ENCODE data around the gene CNPY3. TPM values are rescaled to one million over a fixed set of nuclear protein-coding genes. Genes with fewer than 3 reads are reported as not detected.

The CNPY3 gene
- total and polyA plus RNA-seq, 2 of the 13 experiments (the other 11 are each of a cell fraction or from before 2014, with no cell fraction given): 42.3 to 60.2 TPM

DNA sequence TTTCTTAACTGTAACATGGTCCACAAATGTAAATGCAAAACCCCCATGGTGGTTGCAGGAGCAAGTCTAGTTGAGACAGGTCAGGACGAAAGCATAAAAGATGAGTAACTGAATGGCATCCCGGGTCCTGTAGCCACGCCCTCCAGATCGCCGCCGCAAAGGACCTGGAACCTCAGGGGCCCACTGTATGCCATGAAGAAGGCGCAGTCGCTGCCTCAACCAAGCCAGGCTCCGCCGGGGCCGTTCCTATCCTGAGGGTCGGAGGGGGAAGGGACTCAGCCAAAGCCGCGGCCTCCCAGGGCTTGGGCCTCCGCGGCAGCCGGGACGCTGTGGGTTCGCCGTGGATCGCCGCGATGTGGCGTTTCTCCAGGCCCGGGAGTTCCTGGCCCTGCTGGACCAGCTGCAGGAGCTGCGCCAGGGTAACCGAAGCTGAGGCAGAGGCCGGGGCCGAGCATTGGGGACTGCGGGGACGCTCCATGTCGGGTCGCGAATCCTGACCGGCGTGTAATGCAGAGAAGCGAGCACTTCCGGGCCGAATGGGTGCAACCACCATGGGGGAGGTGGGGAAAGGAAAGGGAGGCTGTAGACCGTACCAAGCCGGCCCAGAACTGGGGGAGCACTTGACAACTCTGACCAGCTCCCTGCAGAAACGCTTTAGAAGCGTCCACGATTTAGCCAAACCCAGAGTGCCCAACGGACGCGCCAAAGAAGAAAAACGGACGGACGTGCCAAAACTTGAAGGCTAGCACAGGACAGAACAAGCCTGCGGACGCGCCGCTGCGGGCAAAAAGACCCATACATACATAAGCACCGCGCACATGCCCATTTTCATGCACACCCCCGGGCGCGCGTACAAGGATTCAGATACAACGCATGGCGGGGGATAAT is 38.7 kb upstream of the CNPY3 start (continued):
- TF ChIP-seq, protein P1, sequence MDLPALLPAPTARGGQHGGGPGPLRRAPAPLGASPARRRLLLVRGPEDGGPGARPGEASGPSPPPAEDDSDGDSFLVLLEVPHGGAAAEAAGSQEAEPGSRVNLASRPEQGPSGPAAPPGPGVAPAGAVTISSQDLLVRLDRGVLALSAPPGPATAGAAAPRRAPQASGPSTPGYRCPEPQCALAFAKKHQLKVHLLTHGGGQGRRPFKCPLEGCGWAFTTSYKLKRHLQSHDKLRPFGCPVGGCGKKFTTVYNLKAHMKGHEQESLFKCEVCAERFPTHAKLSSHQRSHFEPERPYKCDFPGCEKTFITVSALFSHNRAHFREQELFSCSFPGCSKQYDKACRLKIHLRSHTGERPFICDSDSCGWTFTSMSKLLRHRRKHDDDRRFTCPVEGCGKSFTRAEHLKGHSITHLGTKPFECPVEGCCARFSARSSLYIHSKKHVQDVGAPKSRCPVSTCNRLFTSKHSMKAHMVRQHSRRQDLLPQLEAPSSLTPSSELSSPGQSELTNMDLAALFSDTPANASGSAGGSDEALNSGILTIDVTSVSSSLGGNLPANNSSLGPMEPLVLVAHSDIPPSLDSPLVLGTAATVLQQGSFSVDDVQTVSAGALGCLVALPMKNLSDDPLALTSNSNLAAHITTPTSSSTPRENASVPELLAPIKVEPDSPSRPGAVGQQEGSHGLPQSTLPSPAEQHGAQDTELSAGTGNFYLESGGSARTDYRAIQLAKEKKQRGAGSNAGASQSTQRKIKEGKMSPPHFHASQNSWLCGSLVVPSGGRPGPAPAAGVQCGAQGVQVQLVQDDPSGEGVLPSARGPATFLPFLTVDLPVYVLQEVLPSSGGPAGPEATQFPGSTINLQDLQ (CRISPR knock-in tag; IDR thresholded peaks at IDR 0.05): peak; percentile 82
- TF ChIP-seq, protein P2, sequence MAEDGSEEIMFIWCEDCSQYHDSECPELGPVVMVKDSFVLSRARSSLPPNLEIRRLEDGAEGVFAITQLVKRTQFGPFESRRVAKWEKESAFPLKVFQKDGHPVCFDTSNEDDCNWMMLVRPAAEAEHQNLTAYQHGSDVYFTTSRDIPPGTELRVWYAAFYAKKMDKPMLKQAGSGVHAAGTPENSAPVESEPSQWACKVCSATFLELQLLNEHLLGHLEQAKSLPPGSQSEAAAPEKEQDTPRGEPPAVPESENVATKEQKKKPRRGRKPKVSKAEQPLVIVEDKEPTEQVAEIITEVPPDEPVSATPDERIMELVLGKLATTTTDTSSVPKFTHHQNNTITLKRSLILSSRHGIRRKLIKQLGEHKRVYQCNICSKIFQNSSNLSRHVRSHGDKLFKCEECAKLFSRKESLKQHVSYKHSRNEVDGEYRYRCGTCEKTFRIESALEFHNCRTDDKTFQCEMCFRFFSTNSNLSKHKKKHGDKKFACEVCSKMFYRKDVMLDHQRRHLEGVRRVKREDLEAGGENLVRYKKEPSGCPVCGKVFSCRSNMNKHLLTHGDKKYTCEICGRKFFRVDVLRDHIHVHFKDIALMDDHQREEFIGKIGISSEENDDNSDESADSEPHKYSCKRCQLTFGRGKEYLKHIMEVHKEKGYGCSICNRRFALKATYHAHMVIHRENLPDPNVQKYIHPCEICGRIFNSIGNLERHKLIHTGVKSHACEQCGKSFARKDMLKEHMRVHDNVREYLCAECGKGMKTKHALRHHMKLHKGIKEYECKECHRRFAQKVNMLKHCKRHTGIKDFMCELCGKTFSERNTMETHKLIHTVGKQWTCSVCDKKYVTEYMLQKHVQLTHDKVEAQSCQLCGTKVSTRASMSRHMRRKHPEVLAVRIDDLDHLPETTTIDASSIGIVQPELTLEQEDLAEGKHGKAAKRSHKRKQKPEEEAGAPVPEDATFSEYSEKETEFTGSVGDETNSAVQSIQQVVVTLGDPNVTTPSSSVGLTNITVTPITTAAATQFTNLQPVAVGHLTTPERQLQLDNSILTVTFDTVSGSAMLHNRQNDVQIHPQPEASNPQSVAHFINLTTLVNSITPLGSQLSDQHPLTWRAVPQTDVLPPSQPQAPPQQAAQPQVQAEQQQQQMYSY (CRISPR knock-in tag; IDR thresholded peaks at IDR 0.05): peak; percentile 18; the same call in 1 of the 2 replicates
- TF ChIP-seq EP300 (IDR thresholded peaks at IDR 0.05; ENCODE audit: low read depth in 2 of 2, low read length in 2 of 2): no peak
- peak; percentile 50 for TF ChIP-seq EP300 (CRISPR knock-in tag; IDR thresholded peaks at IDR 0.05; ENCODE audit: borderline replicate concordance)
- peak; percentile 71; the same call in 1 of the 2 replicates for TF ChIP-seq TRIM24 (CRISPR knock-in tag; IDR thresholded peaks at IDR 0.05)
- TF ChIP-seq, protein P3, sequence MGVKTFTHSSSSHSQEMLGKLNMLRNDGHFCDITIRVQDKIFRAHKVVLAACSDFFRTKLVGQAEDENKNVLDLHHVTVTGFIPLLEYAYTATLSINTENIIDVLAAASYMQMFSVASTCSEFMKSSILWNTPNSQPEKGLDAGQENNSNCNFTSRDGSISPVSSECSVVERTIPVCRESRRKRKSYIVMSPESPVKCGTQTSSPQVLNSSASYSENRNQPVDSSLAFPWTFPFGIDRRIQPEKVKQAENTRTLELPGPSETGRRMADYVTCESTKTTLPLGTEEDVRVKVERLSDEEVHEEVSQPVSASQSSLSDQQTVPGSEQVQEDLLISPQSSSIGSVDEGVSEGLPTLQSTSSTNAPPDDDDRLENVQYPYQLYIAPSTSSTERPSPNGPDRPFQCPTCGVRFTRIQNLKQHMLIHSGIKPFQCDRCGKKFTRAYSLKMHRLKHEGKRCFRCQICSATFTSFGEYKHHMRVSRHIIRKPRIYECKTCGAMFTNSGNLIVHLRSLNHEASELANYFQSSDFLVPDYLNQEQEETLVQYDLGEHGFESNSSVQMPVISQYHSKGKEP (CRISPR knock-in tag; IDR thresholded peaks at IDR 0.05): peak; percentile 59; the same call in 1 of the 2 replicates
- peak; percentile 76 for TF ChIP-seq SP4 (CRISPR knock-in tag; IDR thresholded peaks at IDR 0.05)
- peak; percentile 85 for TF ChIP-seq ZNF253 (CRISPR knock-in tag; IDR thresholded peaks at IDR 0.05; ENCODE audit: borderline replicate concordance)
- TF ChIP-seq ZNF225 (CRISPR knock-in tag; IDR thresholded peaks at IDR 0.05): peak; percentile 97; the same call in 1 of the 2 replicates
- TF ChIP-seq TBX3 (IDR thresholded peaks at IDR 0.05; ENCODE audit: borderline replicate concordance): no peak
- TF ChIP-seq FOXO1 (CRISPR knock-in tag; IDR thresholded peaks at IDR 0.05): peak; percentile 37; the same call in 1 of the 2 replicates
- no peak for TF ChIP-seq CCAR2 (optimal IDR thresholded peaks at IDR 0.05; ENCODE audit: low read depth, low read length)
- TF ChIP-seq MAF1 (CRISPR knock-in tag; IDR thresholded peaks at IDR 0.05; ENCODE audit: borderline replicate concordance): no peak
- peak; percentile 99 for TF ChIP-seq GTF3A (CRISPR knock-in tag; conservative IDR thresholded peaks at IDR 0.05)
- TF ChIP-seq ZEB1 (IDR thresholded peaks at IDR 0.05; ENCODE audit: insufficient replicate concordance, low read depth): peak; percentile 31
- peak; percentile 88; the same call in 1 of the 2 replicates for TF ChIP-seq ZNF484 (CRISPR knock-in tag; IDR thresholded peaks at IDR 0.05; ENCODE audit: borderline replicate concordance, low read depth)
- TF ChIP-seq PHF5A (CRISPR knock-in tag; IDR thresholded peaks at IDR 0.05; ENCODE audit: low read depth, unreplicated experiment): peak; percentile 19
- peak; percentile 95 for TF ChIP-seq ZNF780A (CRISPR knock-in tag; IDR thresholded peaks at IDR 0.05)
- peak; percentile 77; the same call in 1 of the 2 replicates for TF ChIP-seq JUN (CRISPR knock-in tag; IDR thresholded peaks at IDR 0.05)
- no peak for TF ChIP-seq HDAC6 (IDR thresholded peaks at IDR 0.05; ENCODE audit: low read depth, low read length)
- TF ChIP-seq MTA1 (CRISPR knock-in tag; IDR thresholded peaks at IDR 0.05; ENCODE audit: borderline replicate concordance): peak; percentile 89; the same call in 1 of the 2 replicates
